ENCODE data around the gene TRIM72. TPM values are rescaled to one million over a fixed set of nuclear protein-coding genes. Genes with fewer than 3 reads are reported as not detected.

Gene TRIM72
- total and polyA plus RNA-seq, 2 of the 8 experiments (the other 6 are each of a cell fraction or from before 2014, with no cell fraction given): 0.57 to 2.1 TPM

DNA sequence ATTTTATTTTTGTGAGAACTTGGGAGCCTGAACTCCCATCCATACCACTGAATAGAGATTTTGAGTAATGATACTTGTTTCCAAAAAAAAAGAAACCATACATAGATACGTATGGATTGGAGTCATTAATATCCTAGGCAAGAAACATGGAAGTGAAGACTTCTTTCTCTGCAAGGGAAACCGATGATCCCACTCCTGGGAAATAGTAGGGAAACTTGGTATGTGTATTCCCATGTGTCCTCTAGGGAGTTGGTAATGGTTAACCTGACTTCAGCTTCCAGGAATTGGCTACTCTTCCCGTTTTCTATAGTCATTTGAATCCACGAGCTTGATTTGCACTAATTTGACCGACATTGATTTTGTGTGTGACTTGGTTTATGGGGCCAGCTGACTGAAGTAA lies 28.6 kb upstream of the TRIM72 start:
- Histone ChIP-seq H3K9ac (replicated peaks in 1 of 4; ENCODE audit: extremely low read depth in 1 of 4, low read depth in 3 of 4, low read length in 3 of 4) (no peak overlapping the region), H3K23me2 (ENCODE audit: low read depth, low read length) (peaks cover 9% of the 10 kb centered on the region; the same call in 1 of the 2 replicates), H3K79me2 (ENCODE audit: control insufficient read depth in 1 of 2, insufficient read depth in 2 of 2, low read length in 2 of 2) (peaks cover 40 to 99% of the 10 kb centered on the region in 2 experiments), H2BK12ac (ENCODE audit: low read depth, low read length) (no peak overlapping the region), H2AK5ac (ENCODE audit: low read depth, low read length) (no peak overlapping the region), H3K4ac (replicated peaks; ENCODE audit: insufficient read length, low read depth, low read length) (no peak overlapping the region), H3K14ac (ENCODE audit: insufficient read length) (no peak overlapping the region), H3K9me3 (ENCODE audit: insufficient read depth in 2 of 2, low read depth in 1 of 2, low read length in 1 of 2) (no peaks in the 10 kb centered on the region), H4K8ac (ENCODE audit: extremely low read depth, insufficient read depth, low read length) (no peak overlapping the region), H2BK20ac (ENCODE audit: low read length) (no peak overlapping the region), H3K18ac (ENCODE audit: extremely low read depth, low read length) (no peak overlapping the region), H3K4me2 (ENCODE audit: insufficient read depth in 1 of 2, low read depth in 2 of 2, low read length in 2 of 2) (no peak overlapping the region), H3K27ac (ENCODE audit: low read depth, low read length) (no peak overlapping the region), H4K5ac (ENCODE audit: insufficient read length, low read depth, low read length) (no peak overlapping the region), H3K4me1 (replicated peaks in 1 of 4; ENCODE audit: control insufficient read depth in 3 of 4, insufficient read depth in 4 of 4, low read length in 3 of 4) (peaks cover 0 to 5% (median 1%) of the 10 kb centered on the region in 4 experiments; a peak in 5 of 7 replicates), H2BK5ac (ENCODE audit: low read depth, low read length) (no peak overlapping the region), H3K36me3 (ENCODE audit: control insufficient read depth in 2 of 4, insufficient read depth in 4 of 4, low read length in 3 of 4) (peaks cover 66 to 87% (median 80%) of the 10 kb centered on the region in 4 experiments), H3K79me1 (ENCODE audit: low read depth, low read length) (peaks cover 12% of the 10 kb centered on the region), H4K91ac (replicated peaks; ENCODE audit: insufficient read length, low read length) (no peak overlapping the region), H3K56ac (replicated peaks; ENCODE audit: insufficient read length, low read depth, low read length) (no peak overlapping the region), H2BK120ac (replicated peaks; ENCODE audit: low read depth, low read length) (no peak overlapping the region), H3K4me3 (ENCODE audit: extremely low read depth in 1 of 4, insufficient read depth in 2 of 4, low read depth in 3 of 4, low read length in 4 of 4) (no peak overlapping the region), H4K20me1 (replicated peaks in 1 of 2; ENCODE audit: control insufficient read depth in 1 of 2, insufficient read depth in 2 of 2, low read length in 2 of 2) (peaks cover 46 to 65% of the 10 kb centered on the region in 2 experiments), H3K23ac (ENCODE audit: insufficient read length) (no peak overlapping the region), H2AFZ (ENCODE audit: low read length) (no peak overlapping the region), H3K27me3 (replicated peaks in 1 of 4; ENCODE audit: control insufficient read depth in 3 of 4, extremely low read depth in 1 of 4, insufficient read depth in 3 of 4, low read length in 3 of 4) (no peaks in the 10 kb centered on the region), H2BK15ac (ENCODE audit: low read length) (no peak overlapping the region)
- CTCF ChIA-PET (ENCODE audit: partially characterized antibody): interaction anchor here (0.6 to 0.7 kb wide), 2 partner anchors 25 to 46 kb away, joined by 3 read pairs; no protein-coding TSS in a partner anchor
- DNase-seq (ENCODE audit: low read depth in 1 of 2, low spot score in 2 of 2) (no peak), FAIRE-seq (no peak)
- TF ChIP-seq, protein P1, sequence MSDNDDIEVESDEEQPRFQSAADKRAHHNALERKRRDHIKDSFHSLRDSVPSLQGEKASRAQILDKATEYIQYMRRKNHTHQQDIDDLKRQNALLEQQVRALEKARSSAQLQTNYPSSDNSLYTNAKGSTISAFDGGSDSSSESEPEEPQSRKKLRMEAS (IDR thresholded peaks at IDR 0.05): no peak
- TF ChIP-seq BRCA1 (IDR thresholded peaks at IDR 0.05; ENCODE audit: low read depth, low read length): no peak
- TF ChIP-seq, protein P2, sequence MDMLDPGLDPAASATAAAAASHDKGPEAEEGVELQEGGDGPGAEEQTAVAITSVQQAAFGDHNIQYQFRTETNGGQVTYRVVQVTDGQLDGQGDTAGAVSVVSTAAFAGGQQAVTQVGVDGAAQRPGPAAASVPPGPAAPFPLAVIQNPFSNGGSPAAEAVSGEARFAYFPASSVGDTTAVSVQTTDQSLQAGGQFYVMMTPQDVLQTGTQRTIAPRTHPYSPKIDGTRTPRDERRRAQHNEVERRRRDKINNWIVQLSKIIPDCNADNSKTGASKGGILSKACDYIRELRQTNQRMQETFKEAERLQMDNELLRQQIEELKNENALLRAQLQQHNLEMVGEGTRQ (IDR thresholded peaks at IDR 0.05; ENCODE audit: low read length): no peak
- no peak for TF ChIP-seq BACH1 (IDR thresholded peaks at IDR 0.05; ENCODE audit: low read length)
- TF ChIP-seq, protein P3, sequence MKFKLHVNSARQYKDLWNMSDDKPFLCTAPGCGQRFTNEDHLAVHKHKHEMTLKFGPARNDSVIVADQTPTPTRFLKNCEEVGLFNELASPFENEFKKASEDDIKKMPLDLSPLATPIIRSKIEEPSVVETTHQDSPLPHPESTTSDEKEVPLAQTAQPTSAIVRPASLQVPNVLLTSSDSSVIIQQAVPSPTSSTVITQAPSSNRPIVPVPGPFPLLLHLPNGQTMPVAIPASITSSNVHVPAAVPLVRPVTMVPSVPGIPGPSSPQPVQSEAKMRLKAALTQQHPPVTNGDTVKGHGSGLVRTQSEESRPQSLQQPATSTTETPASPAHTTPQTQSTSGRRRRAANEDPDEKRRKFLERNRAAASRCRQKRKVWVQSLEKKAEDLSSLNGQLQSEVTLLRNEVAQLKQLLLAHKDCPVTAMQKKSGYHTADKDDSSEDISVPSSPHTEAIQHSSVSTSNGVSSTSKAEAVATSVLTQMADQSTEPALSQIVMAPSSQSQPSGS (IDR thresholded peaks at IDR 0.05; ENCODE audit: low read length): no peak
- no peak for TF ChIP-seq GABPA (IDR thresholded peaks at IDR 0.05; ENCODE audit: borderline replicate concordance, insufficient read depth, low read length)
- TF ChIP-seq SIRT6 (IDR thresholded peaks at IDR 0.05; ENCODE audit: low read length): no peak
- 87% methylated on average over 5 of the region's 5 CpGs; no CpG with 5 or more reads in 1 of the 2 experiments for WGBS, 2 experiments (ENCODE audit: extremely low coverage in 1 of 2, insufficient coverage in 1 of 2, insufficient read length in 1 of 2, insufficient replicate concordance in 2 of 2, low coverage in 1 of 2, low lambda C conversion rate in 2 of 2, missing lambda C conversion rate in 1 of 2)
- POLR2A ChIA-PET (ENCODE audit: partially characterized antibody): interaction anchor here (1.0 to 6.9 kb wide), 12 partner anchors 8 to 199 kb away, joined by 3 to 407 read pairs (median 6); partner anchors contain the start of genes BCKDK, FUS, KAT8 and PRSS8

Measured in H1 (cell line).